ENCODE data around the gene CADM2. TPM values are rescaled to one million over a fixed set of nuclear protein-coding genes. Genes with fewer than 3 reads are reported as not detected.

Gene CADM2
- total RNA-seq, 1 donor from 2014 or later, result 4.3 TPM

- Histone ChIP-seq H3K9me3 (replicated peaks) (peaks cover under 1% of the 10 kb centered on the region), H3K4me1 (no peaks in the 10 kb centered on the region), H3K27ac (replicated peaks) (no peak overlapping the region), H3K27me3 (ENCODE audit: low read depth) (no peaks in the 10 kb centered on the region), H3K4me3 (no peak overlapping the region), H3K36me3 (no peaks in the 10 kb centered on the region)
- no peak for DNase-seq
- TF ChIP-seq CTCF (IDR thresholded peaks at IDR 0.05; ENCODE audit: borderline replicate concordance), result no peak
- intact Hi-C loops (cut with micrococcal nuclease), result no loop called here
Measured at GRCh38 chr3:85875589-85875988, 916.8 kb downstream of the CADM2 start.

GRCh38 chr3:85877631-85878030, 918.8 kb downstream of the CADM2 start:
- H3K36me3 ChIP-seq, result no peaks in the 10 kb centered on the region
- no peaks in the 10 kb centered on the region for H3K27me3 ChIP-seq (ENCODE audit: low read depth)
- no peak for DNase-seq
- intact Hi-C loops (cut with micrococcal nuclease), result no loop called here
- no peak overlapping the region for H3K27ac ChIP-seq (replicated peaks)
- H3K9me3 ChIP-seq (replicated peaks), result no peaks in the 10 kb centered on the region
- no peaks in the 10 kb centered on the region for H3K4me1 ChIP-seq
- H3K4me3 ChIP-seq, result no peak overlapping the region
- TF ChIP-seq CTCF (IDR thresholded peaks at IDR 0.05; ENCODE audit: borderline replicate concordance), result no peak

GRCh38 chr3:85881833-85882393, 923.1 kb downstream of the CADM2 start:
- Histone ChIP-seq H3K9me3 (replicated peaks) (no peaks in the 10 kb centered on the region), H3K4me1 (no peaks in the 10 kb centered on the region), H3K27ac (replicated peaks) (no peak overlapping the region), H3K27me3 (ENCODE audit: low read depth) (no peaks in the 10 kb centered on the region), H3K36me3 (no peaks in the 10 kb centered on the region), H3K4me3 (no peak overlapping the region)
- no peak for TF ChIP-seq CTCF (IDR thresholded peaks at IDR 0.05; ENCODE audit: borderline replicate concordance)
- intact Hi-C loops (cut with micrococcal nuclease), result no loop called here
- no peak for DNase-seq

GRCh38 chr3:85890043-85890555, 931.3 kb downstream of the CADM2 start:
- Histone ChIP-seq H3K36me3 (no peaks in the 10 kb centered on the region), H3K4me3 (no peak overlapping the region), H3K27ac (replicated peaks) (no peak overlapping the region), H3K27me3 (ENCODE audit: low read depth) (no peaks in the 10 kb centered on the region), H3K9me3 (replicated peaks) (no peaks in the 10 kb centered on the region), H3K4me1 (no peaks in the 10 kb centered on the region)
- no peak for DNase-seq
- TF ChIP-seq CTCF (IDR thresholded peaks at IDR 0.05; ENCODE audit: borderline replicate concordance), result no peak
- intact Hi-C loops (cut with micrococcal nuclease), result no loop called here

GRCh38 chr3:85903434-85903833, 944.6 kb downstream of the CADM2 start:
- no peaks in the 10 kb centered on the region for H3K27me3 ChIP-seq (ENCODE audit: low read depth)
- no peak overlapping the region for H3K4me3 ChIP-seq
- H3K36me3 ChIP-seq, result no peaks in the 10 kb centered on the region
- no peak for DNase-seq
- TF ChIP-seq CTCF (IDR thresholded peaks at IDR 0.05; ENCODE audit: borderline replicate concordance), result no peak
- no peaks in the 10 kb centered on the region for H3K4me1 ChIP-seq
- peaks cover 5% of the 10 kb centered on the region for H3K9me3 ChIP-seq (replicated peaks)
- H3K27ac ChIP-seq (replicated peaks), result no peak overlapping the region
- intact Hi-C loops (cut with micrococcal nuclease), result no loop called here
